ENCODE measurements around the gene ODF4. TPM values are rescaled to one million over a fixed set of nuclear protein-coding genes. Genes with fewer than 3 reads are reported as not detected.
"Not testable (repeated sequence)": the region's sequence is repeated elsewhere in the genome, so short reads cannot be mapped to it uniquely, and the experiment has no call there.

ODF4 gene
- polyA plus RNA-seq, 1 of the 3 experiments (the other 2 are of a cell fraction): not detected

DNA sequence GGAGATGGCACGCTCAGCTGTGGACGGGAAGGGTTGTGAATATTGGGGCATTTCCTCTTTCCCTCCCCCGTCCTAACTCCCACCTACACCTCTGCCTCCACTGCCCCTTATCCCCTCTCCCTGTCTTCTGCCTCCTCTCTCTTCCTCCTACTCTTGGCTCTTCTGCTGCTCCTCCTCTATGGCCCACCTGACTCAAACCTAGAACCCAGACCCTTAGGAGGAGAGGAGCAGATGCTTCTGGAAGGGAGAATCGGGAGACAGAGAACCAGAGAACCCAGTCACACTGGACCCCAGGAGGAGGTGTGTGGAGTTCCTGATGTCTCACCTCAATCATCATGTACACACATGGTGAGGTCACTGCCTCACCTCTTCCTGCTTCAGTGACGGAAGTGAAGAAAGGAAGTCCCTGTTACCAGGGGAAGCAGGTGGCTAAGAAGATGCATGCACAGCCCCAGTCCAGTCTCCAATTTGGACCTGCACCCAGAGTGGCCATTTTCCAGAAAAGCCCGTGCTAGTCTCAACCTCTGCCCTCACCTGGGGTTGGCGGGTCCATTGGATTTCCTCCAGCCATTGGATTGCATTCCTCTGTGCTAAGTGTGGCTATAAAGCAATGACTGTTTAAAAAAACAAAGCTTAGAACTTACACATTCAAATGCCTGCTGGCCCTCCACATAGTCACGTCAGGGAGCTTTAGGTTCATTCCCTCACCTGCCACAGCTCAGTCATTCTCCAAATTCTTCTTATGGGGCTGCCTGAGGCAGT is 54.0 kb downstream of the ODF4 start:
- no peak for DNase-seq
- Histone ChIP-seq H3F3A (replicated peaks; ENCODE audit: insufficient read depth) (no peaks in the 10 kb centered on the region), H3K4me3 (ENCODE audit: low read depth in 2 of 2, low read length in 1 of 2) (no peak overlapping the region), H3K4me2 (no peak overlapping the region), H3K27ac (ENCODE audit: low read depth in 2 of 2, low read length in 1 of 2) (no peak overlapping the region), H3K27me3 (ENCODE audit: insufficient read depth) (peaks cover 23% of the 10 kb centered on the region; the same call in 1 of the 2 replicates), H4K20me1 (ENCODE audit: insufficient read depth) (no peaks in the 10 kb centered on the region), H3K4me1 (ENCODE audit: control insufficient read depth in 1 of 2, insufficient read depth in 2 of 2, low read depth in 1 of 2, low read length in 1 of 2) (no peaks in the 10 kb centered on the region; a peak in 1 of 4 replicates), H3K79me2 (ENCODE audit: insufficient read depth) (no peaks in the 10 kb centered on the region), H2AFZ (ENCODE audit: low read depth) (no peak overlapping the region), H3K9me2 (no peaks in the 10 kb centered on the region), H3K36me3 (replicated peaks in 1 of 2; ENCODE audit: control insufficient read depth in 1 of 2, insufficient read depth in 2 of 2, low read length in 1 of 2) (no peaks in the 10 kb centered on the region), H3K9ac (no peak overlapping the region), H3K9me3 (no peaks in the 10 kb centered on the region)
- ChIA-PET CTCF (interaction anchor here (0.6 to 2.7 kb wide), 6 partner anchors 11 to 392 kb away, joined by 3 to 16 read pairs (median 6); partner anchors contain the start of genes KRABD2 and RPL26), POLR2A (no interaction called here)
- TF ChIP-seq NRF1 (IDR thresholded peaks at IDR 0.05; ENCODE audit: low read depth, low read length): no peak
- WGBS (ENCODE audit: low lambda C conversion rate): 75% methylated on average over 8 of the region's 8 CpGs

DNA sequence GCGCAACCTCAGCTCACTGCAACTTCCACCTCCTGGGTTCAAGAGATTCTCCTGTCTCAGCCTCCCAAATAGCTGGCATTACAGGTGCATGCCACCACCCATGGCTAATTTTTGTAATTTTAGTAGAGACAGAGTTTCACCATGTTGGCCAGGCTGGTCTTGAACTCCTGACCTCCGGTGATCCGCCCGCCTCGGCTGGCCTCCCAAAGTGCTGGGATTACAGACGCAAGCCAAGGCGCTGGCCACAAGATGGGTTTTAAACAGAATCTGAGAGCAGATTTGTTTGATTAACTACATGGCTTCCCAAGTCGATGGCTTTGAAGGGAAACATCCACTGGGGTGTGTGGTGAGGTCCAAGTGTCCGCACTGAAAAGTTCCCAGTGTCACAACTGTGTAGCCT is 54.9 kb downstream of the ODF4 start:
- DNase-seq; H3K27ac ChIP-seq (ENCODE audit: low read depth in 2 of 2, low read length in 1 of 2); H3K9me3 ChIP-seq; H2AFZ ChIP-seq (ENCODE audit: low read depth); H3K9ac ChIP-seq; H3K4me3 ChIP-seq (ENCODE audit: low read depth in 2 of 2, low read length in 1 of 2); H3K4me1 ChIP-seq (ENCODE audit: control insufficient read depth in 1 of 2, insufficient read depth in 2 of 2, low read depth in 1 of 2, low read length in 1 of 2); H3F3A ChIP-seq (replicated peaks; ENCODE audit: insufficient read depth); H4K20me1 ChIP-seq (ENCODE audit: insufficient read depth); H3K4me2 ChIP-seq; H3K36me3 ChIP-seq (replicated peaks in 1 of 2; ENCODE audit: control insufficient read depth in 1 of 2, insufficient read depth in 2 of 2, low read length in 1 of 2); POLR2A ChIA-PET; H3K9me2 ChIP-seq; H3K79me2 ChIP-seq (ENCODE audit: insufficient read depth): not testable (repeated sequence)
- peaks cover 26% of the 10 kb centered on the region; the same call in 1 of the 2 replicates for H3K27me3 ChIP-seq (ENCODE audit: insufficient read depth)
- 45% methylated on average over 4 of the region's 9 CpGs for WGBS (ENCODE audit: low lambda C conversion rate)
- CTCF ChIA-PET: interaction anchor here (1.0 to 2.7 kb wide), 4 partner anchors 12 to 391 kb away, joined by 3 to 16 read pairs (median 9); partner anchors contain the start of gene RPL26

Small RNA genes lying within 50 kb of the gene (small RNA-seq; reads per million reads assigned to genes)
- 0 reads per million in 7 experiments for gene RF00265

Other genes starting within 250 kb of the ODF4 start
- 0.13 and 0.46 TPM in 2 replicates for gene ALOXE3, start 221.3 kb upstream of the ODF4 start, polyA plus RNA-seq (2012; rRNA removed)
- gene HES7, start 215.7 kb upstream of the ODF4 start, polyA plus RNA-seq (2012; rRNA removed): 0.71 and 1.2 TPM in 2 replicates
- gene PER1, start 187.4 kb upstream of the ODF4 start, polyA plus RNA-seq (2012; rRNA removed): 32.7 and 56.8 TPM in 2 replicates
- 42.0 and 43.4 TPM in 2 replicates for gene VAMP2, start 176.9 kb upstream of the ODF4 start, polyA plus RNA-seq (2012; rRNA removed)
- gene TMEM107, start 163.5 kb upstream of the ODF4 start, polyA plus RNA-seq (2012; rRNA removed): 18.6 and 19.2 TPM in 2 replicates
- 3.7 and 4.3 TPM in 2 replicates for gene BORCS6, start 149.7 kb upstream of the ODF4 start, polyA plus RNA-seq (2012; rRNA removed)
- 28.8 and 43.9 TPM in 2 replicates for gene AURKB, start 129.3 kb upstream of the ODF4 start, polyA plus RNA-seq (2012; rRNA removed)
- 11.0 and 12.6 TPM in 2 replicates for gene CTC1, start 91.8 kb upstream of the ODF4 start, polyA plus RNA-seq (2012; rRNA removed)
- 22.4 and 24.0 TPM in 2 replicates for gene PFAS, start 90.6 kb upstream of the ODF4 start, polyA plus RNA-seq (2012; rRNA removed)
- 47.3 and 55.9 TPM in 2 replicates for gene RANGRF, start 51.2 kb upstream of the ODF4 start, polyA plus RNA-seq (2012; rRNA removed)
- 4.1 and 5.6 TPM in 2 replicates for gene SLC25A35, start 44.4 kb upstream of the ODF4 start, polyA plus RNA-seq (2012; rRNA removed)
- gene ARHGEF15, start 29.6 kb upstream of the ODF4 start, polyA plus RNA-seq (2012; rRNA removed): not detected in 2 replicates
- gene RPL26, start 43.4 kb downstream of the ODF4 start, polyA plus RNA-seq (2012; rRNA removed): 4,770 and 5,684 TPM in 2 replicates
- gene RNF222, start 58.0 kb downstream of the ODF4 start, polyA plus RNA-seq (2012; rRNA removed): not detected in 2 replicates
- 49.5 and 58.6 TPM in 2 replicates for gene NDEL1, start 96.0 kb downstream of the ODF4 start, polyA plus RNA-seq (2012; rRNA removed)